Measurements from ENCODE around the gene UNC45B.
"Not testable (repeated sequence)": the region's sequence is repeated elsewhere in the genome, so short reads cannot be mapped to it uniquely, and the experiment has no call there.

The UNC45B gene

GRCh38 chr17:35192708-35193107, 45.1 kb downstream of the UNC45B start:
- no peaks in the 10 kb centered on the region for H3K36me3 ChIP-seq (ENCODE audit: control insufficient read depth, insufficient read depth, low read length)
- H3K4me1 ChIP-seq (ENCODE audit: control insufficient read depth, insufficient read depth, low read length), result no peaks in the 10 kb centered on the region
- no peak overlapping the region for H3K4me3 ChIP-seq (ENCODE audit: low read depth, low read length)
- H3K9ac ChIP-seq (ENCODE audit: low read depth, low read length), result no peak overlapping the region
- no peak overlapping the region for H3K27ac ChIP-seq (ENCODE audit: low read depth, low read length)
- peaks cover 8% of the 10 kb centered on the region; the same call in 1 of the 2 replicates for H3K9me3 ChIP-seq (ENCODE audit: control insufficient read depth, insufficient read depth, low read length)
- no peaks in the 10 kb centered on the region for H3K27me3 ChIP-seq (ENCODE audit: control insufficient read depth, insufficient read depth, low read length)

GRCh38 chr17:35194001-35194400, 46.4 kb downstream of the UNC45B start, which contains the start of gene SLC35G3:
Gene SLC35G3, minus strand, starts transcription at chr17:35194393. Its CDS starts 86 bp downstream, at chr17:35194307.
- H3K27ac ChIP-seq (ENCODE audit: low read depth, low read length); H3K9ac ChIP-seq (ENCODE audit: low read depth, low read length); H3K4me3 ChIP-seq (ENCODE audit: low read depth, low read length); H3K36me3 ChIP-seq (ENCODE audit: control insufficient read depth, insufficient read depth, low read length); H3K9me3 ChIP-seq (ENCODE audit: control insufficient read depth, insufficient read depth, low read length); H3K4me1 ChIP-seq (ENCODE audit: control insufficient read depth, insufficient read depth, low read length); H3K27me3 ChIP-seq (ENCODE audit: control insufficient read depth, insufficient read depth, low read length): not testable (repeated sequence)

GRCh38 chr17:35195062-35195461, 47.4 kb downstream of the UNC45B start:
- H3K27me3 ChIP-seq (ENCODE audit: control insufficient read depth, insufficient read depth, low read length); H3K36me3 ChIP-seq (ENCODE audit: control insufficient read depth, insufficient read depth, low read length); H3K9ac ChIP-seq (ENCODE audit: low read depth, low read length); H3K4me3 ChIP-seq (ENCODE audit: low read depth, low read length); H3K27ac ChIP-seq (ENCODE audit: low read depth, low read length); H3K4me1 ChIP-seq (ENCODE audit: control insufficient read depth, insufficient read depth, low read length); H3K9me3 ChIP-seq (ENCODE audit: control insufficient read depth, insufficient read depth, low read length): not testable (repeated sequence)

GRCh38 chr17:35202582-35202981, 55.0 kb downstream of the UNC45B start:
- not testable (repeated sequence) for H3K36me3 ChIP-seq (ENCODE audit: control insufficient read depth, insufficient read depth, low read length); H3K9ac ChIP-seq (ENCODE audit: low read depth, low read length); H3K27me3 ChIP-seq (ENCODE audit: control insufficient read depth, insufficient read depth, low read length); H3K9me3 ChIP-seq (ENCODE audit: control insufficient read depth, insufficient read depth, low read length); H3K4me3 ChIP-seq (ENCODE audit: low read depth, low read length); H3K27ac ChIP-seq (ENCODE audit: low read depth, low read length); H3K4me1 ChIP-seq (ENCODE audit: control insufficient read depth, insufficient read depth, low read length)

GRCh38 chr17:35210741-35211140, 63.1 kb downstream of the UNC45B start:
- no peaks in the 10 kb centered on the region for H3K36me3 ChIP-seq (ENCODE audit: control insufficient read depth, insufficient read depth, low read length)
- no peaks in the 10 kb centered on the region for H3K27me3 ChIP-seq (ENCODE audit: control insufficient read depth, insufficient read depth, low read length)
- no peak overlapping the region for H3K9ac ChIP-seq (ENCODE audit: low read depth, low read length)
- 0 out of 2 replicates have a peak, but pooled peaks cover 4% of the 10 kb centered on the region for H3K9me3 ChIP-seq (ENCODE audit: control insufficient read depth, insufficient read depth, low read length)
- no peak overlapping the region for H3K27ac ChIP-seq (ENCODE audit: low read depth, low read length)
- no peaks in the 10 kb centered on the region; the same call in 1 of the 2 replicates for H3K4me1 ChIP-seq (ENCODE audit: control insufficient read depth, insufficient read depth, low read length)
- no peak overlapping the region for H3K4me3 ChIP-seq (ENCODE audit: low read depth, low read length)

- Histone ChIP-seq H3K27ac (ENCODE audit: low read depth, low read length) (no peak overlapping the region), H3K27me3 (ENCODE audit: control insufficient read depth, insufficient read depth, low read length) (no peaks in the 10 kb centered on the region)
These were observed 65.1 kb downstream of the UNC45B start for GRCh38 chr17:35212668-35213067.

GRCh38 chr17:35213412-35213940, 65.9 kb downstream of the UNC45B start:
- no peaks in the 10 kb centered on the region for H3K9me3 ChIP-seq (ENCODE audit: control insufficient read depth, insufficient read depth, low read length)
- H3K4me1 ChIP-seq (ENCODE audit: control insufficient read depth, insufficient read depth, low read length), result no peaks in the 10 kb centered on the region; the same call in 1 of the 2 replicates
- H3K9ac ChIP-seq (ENCODE audit: low read depth, low read length), result no peak overlapping the region
- H3K36me3 ChIP-seq (ENCODE audit: control insufficient read depth, insufficient read depth, low read length), result no peaks in the 10 kb centered on the region
- H3K27me3 ChIP-seq (ENCODE audit: control insufficient read depth, insufficient read depth, low read length), result no peaks in the 10 kb centered on the region
- H3K27ac ChIP-seq (ENCODE audit: low read depth, low read length), result no peak overlapping the region
- H3K4me3 ChIP-seq (ENCODE audit: low read depth, low read length), result no peak overlapping the region

More at GRCh38 chr17:35212668-35213067, 65.1 kb downstream of the UNC45B start:
- no peaks in the 10 kb centered on the region for H3K9me3 ChIP-seq (ENCODE audit: control insufficient read depth, insufficient read depth, low read length)
- no peak overlapping the region for H3K9ac ChIP-seq (ENCODE audit: low read depth, low read length)
- no peaks in the 10 kb centered on the region; the same call in 1 of the 2 replicates for H3K4me1 ChIP-seq (ENCODE audit: control insufficient read depth, insufficient read depth, low read length)
- H3K36me3 ChIP-seq (ENCODE audit: control insufficient read depth, insufficient read depth, low read length), result no peaks in the 10 kb centered on the region
- no peak overlapping the region for H3K4me3 ChIP-seq (ENCODE audit: low read depth, low read length)

- Histone ChIP-seq H3K27me3 (ENCODE audit: control insufficient read depth, insufficient read depth, low read length) (no peaks in the 10 kb centered on the region), H3K9ac (ENCODE audit: low read depth, low read length) (no peak overlapping the region), H3K36me3 (ENCODE audit: control insufficient read depth, insufficient read depth, low read length) (no peaks in the 10 kb centered on the region), H3K4me1 (ENCODE audit: control insufficient read depth, insufficient read depth, low read length) (no peaks in the 10 kb centered on the region; the same call in 1 of the 2 replicates), H3K9me3 (ENCODE audit: control insufficient read depth, insufficient read depth, low read length) (no peaks in the 10 kb centered on the region), H3K4me3 (ENCODE audit: low read depth, low read length) (no peak overlapping the region), H3K27ac (ENCODE audit: low read depth, low read length) (no peak overlapping the region)
These were observed 66.6 kb downstream of the UNC45B start for GRCh38 chr17:35214192-35214591.

- H3K4me1 ChIP-seq (ENCODE audit: control insufficient read depth, insufficient read depth, low read length), result no peaks in the 10 kb centered on the region; the same call in 1 of the 2 replicates
- no peaks in the 10 kb centered on the region for H3K9me3 ChIP-seq (ENCODE audit: control insufficient read depth, insufficient read depth, low read length)
- H3K27ac ChIP-seq (ENCODE audit: low read depth, low read length), result no peak overlapping the region
- no peak overlapping the region for H3K4me3 ChIP-seq (ENCODE audit: low read depth, low read length)
- no peaks in the 10 kb centered on the region for H3K27me3 ChIP-seq (ENCODE audit: control insufficient read depth, insufficient read depth, low read length)
- H3K9ac ChIP-seq (ENCODE audit: low read depth, low read length), result no peak overlapping the region
- H3K36me3 ChIP-seq (ENCODE audit: control insufficient read depth, insufficient read depth, low read length), result no peaks in the 10 kb centered on the region
These were observed 67.1 kb downstream of the UNC45B start for GRCh38 chr17:35214631-35215273.

- Histone ChIP-seq H3K36me3 (ENCODE audit: control insufficient read depth, insufficient read depth, low read length) (no peaks in the 10 kb centered on the region), H3K4me1 (ENCODE audit: control insufficient read depth, insufficient read depth, low read length) (no peaks in the 10 kb centered on the region; the same call in 1 of the 2 replicates), H3K9ac (ENCODE audit: low read depth, low read length) (no peak overlapping the region), H3K4me3 (ENCODE audit: low read depth, low read length) (no peak overlapping the region), H3K27ac (ENCODE audit: low read depth, low read length) (no peak overlapping the region), H3K27me3 (ENCODE audit: control insufficient read depth, insufficient read depth, low read length) (no peaks in the 10 kb centered on the region), H3K9me3 (ENCODE audit: control insufficient read depth, insufficient read depth, low read length) (no peaks in the 10 kb centered on the region)
These were observed 69.5 kb downstream of the UNC45B start for GRCh38 chr17:35217107-35217506.

GRCh38 chr17:35218915-35219314, 71.3 kb downstream of the UNC45B start:
- H3K9me3 ChIP-seq (ENCODE audit: control insufficient read depth, insufficient read depth, low read length), result 0 out of 2 replicates have a peak, but pooled peaks cover 5% of the 10 kb centered on the region
- no peak overlapping the region for H3K27ac ChIP-seq (ENCODE audit: low read depth, low read length)
- H3K27me3 ChIP-seq (ENCODE audit: control insufficient read depth, insufficient read depth, low read length), result no peaks in the 10 kb centered on the region
- no peak overlapping the region for H3K4me3 ChIP-seq (ENCODE audit: low read depth, low read length)
- no peaks in the 10 kb centered on the region; the same call in 1 of the 2 replicates for H3K4me1 ChIP-seq (ENCODE audit: control insufficient read depth, insufficient read depth, low read length)
- no peak overlapping the region for H3K9ac ChIP-seq (ENCODE audit: low read depth, low read length)
- H3K36me3 ChIP-seq (ENCODE audit: control insufficient read depth, insufficient read depth, low read length), result no peaks in the 10 kb centered on the region

Data from HUES48 (cell line).